Measurements from ENCODE around the gene TOR1AIP2. TPM values are rescaled to one million over a fixed set of nuclear protein-coding genes. Genes with fewer than 3 reads are reported as not detected.
A peak's percentile ranks its signal among the peaks of the same experiment; 100 is the strongest.

TOR1AIP2 gene
- total RNA-seq, 1 donor: 179 TPM

GRCh38 chr1:179821524-179821923, 56.1 kb downstream of the TOR1AIP2 start:
- H3K4me3 ChIP-seq (ENCODE audit: low read depth, low read length): no peak overlapping the region
- no peak for DNase-seq (ENCODE audit: low read depth)
- TF ChIP-seq, protein P1, sequence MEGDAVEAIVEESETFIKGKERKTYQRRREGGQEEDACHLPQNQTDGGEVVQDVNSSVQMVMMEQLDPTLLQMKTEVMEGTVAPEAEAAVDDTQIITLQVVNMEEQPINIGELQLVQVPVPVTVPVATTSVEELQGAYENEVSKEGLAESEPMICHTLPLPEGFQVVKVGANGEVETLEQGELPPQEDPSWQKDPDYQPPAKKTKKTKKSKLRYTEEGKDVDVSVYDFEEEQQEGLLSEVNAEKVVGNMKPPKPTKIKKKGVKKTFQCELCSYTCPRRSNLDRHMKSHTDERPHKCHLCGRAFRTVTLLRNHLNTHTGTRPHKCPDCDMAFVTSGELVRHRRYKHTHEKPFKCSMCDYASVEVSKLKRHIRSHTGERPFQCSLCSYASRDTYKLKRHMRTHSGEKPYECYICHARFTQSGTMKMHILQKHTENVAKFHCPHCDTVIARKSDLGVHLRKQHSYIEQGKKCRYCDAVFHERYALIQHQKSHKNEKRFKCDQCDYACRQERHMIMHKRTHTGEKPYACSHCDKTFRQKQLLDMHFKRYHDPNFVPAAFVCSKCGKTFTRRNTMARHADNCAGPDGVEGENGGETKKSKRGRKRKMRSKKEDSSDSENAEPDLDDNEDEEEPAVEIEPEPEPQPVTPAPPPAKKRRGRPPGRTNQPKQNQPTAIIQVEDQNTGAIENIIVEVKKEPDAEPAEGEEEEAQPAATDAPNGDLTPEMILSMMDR (IDR thresholded peaks at IDR 0.05; ENCODE audit: insufficient read depth, low read depth, low read length): no peak

DNA sequence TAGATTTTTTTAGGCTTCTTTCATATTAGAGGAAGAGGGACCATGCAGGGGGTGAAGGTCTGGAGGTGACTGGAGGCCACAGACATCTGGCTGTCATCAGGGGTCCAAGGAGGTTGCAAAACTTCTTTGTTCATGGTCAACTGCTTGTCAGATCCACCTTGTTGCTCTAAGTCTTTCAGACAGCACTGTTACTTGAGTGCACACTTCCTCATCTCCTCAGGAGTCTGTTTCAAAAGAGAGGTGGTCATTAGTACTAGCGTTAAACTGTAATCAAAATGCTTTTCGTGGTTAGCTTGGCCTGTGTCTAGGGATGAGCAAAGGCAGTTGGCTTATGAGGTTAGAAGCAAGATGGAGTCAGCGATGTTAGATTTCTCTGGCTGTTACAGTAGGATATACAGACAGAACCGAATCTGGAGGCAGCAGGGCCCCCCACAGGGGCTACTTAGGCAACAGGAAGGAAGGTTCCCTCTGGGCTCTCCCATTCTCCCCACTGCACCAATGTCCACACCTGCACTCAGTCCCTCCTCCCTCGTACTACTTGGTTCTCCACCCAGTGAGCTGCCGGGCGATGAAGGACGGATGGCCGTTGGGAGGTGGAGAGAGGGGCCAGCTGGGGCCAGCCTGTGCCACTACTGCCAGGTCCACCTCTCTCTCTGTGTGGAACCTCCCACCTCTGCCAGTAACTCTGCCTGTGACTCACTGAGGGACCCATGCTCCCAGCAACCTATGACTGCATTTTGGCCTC, 57.2 kb downstream of the TOR1AIP2 start:
- TF ChIP-seq, protein P1 (IDR thresholded peaks at IDR 0.05; ENCODE audit: insufficient read depth, low read depth, low read length): no peak

GRCh38 chr1:179818743-179819173, 58.8 kb downstream of the TOR1AIP2 start:
- H3K4me3 ChIP-seq (ENCODE audit: low read depth, low read length): no peak overlapping the region
- peak; percentile 44 for DNase-seq (ENCODE audit: low read depth)
- TF ChIP-seq, protein P1 (IDR thresholded peaks at IDR 0.05; ENCODE audit: insufficient read depth, low read depth, low read length): no peak

More for the DNA sequence above, 57.2 kb downstream of the TOR1AIP2 start:
- no peak for DNase-seq (ENCODE audit: low read depth)
- H3K4me3 ChIP-seq (ENCODE audit: low read depth, low read length): no peak overlapping the region

DNA sequence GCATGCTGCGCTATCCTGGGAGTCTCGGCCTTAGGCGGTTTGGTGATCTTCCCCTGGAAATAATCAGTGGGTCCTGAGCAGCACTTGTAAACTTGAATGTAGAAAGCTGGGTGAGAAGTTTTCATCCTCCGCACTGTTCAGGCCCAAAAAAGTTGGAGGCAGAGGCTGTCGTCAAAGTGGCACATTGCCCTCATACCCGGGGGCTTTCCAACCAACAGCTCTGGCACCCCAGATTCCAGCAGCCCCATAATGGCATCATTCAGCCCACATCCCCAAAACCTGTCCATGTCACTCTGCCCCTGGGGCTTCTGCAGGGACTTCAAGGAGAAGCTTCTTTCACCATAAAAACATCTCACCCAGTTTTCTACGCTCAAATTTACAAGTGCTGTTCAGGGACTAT, 59.3 kb downstream of the TOR1AIP2 start:
- TF ChIP-seq, protein P1 (IDR thresholded peaks at IDR 0.05; ENCODE audit: insufficient read depth, low read depth, low read length): no peak
- H3K4me3 ChIP-seq (ENCODE audit: low read depth, low read length): no peak overlapping the region
- no peak for DNase-seq (ENCODE audit: low read depth)

GRCh38 chr1:179817789-179818188, 59.8 kb downstream of the TOR1AIP2 start:
- TF ChIP-seq, protein P1 (IDR thresholded peaks at IDR 0.05; ENCODE audit: insufficient read depth, low read depth, low read length): no peak
- H3K4me3 ChIP-seq (ENCODE audit: low read depth, low read length): no peak overlapping the region
- DNase-seq (ENCODE audit: low read depth): peak; percentile 65

DNA sequence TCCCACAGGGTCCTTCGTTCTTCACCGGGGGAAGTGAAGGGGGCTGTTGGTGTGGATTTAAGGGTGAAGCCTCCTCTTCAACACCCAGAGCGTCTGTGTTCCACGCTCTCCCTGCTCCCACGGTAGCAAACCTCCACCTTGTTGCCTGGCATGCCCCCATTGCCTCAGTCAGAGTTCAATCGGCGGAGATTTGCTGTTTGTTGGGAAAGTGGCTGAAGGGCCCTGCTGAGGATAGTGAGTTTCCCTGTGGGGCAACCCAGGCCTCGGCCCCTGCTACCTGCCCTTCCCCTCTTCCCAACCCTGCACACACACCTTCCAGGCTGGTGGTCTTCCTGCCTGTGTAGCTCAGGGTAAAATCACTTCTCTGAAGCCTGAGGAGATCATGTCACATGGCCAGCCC, 60.5 kb downstream of the TOR1AIP2 start:
- DNase-seq (ENCODE audit: low read depth): no peak

More for the DNA sequence above, 60.5 kb downstream of the TOR1AIP2 start:
- TF ChIP-seq, protein P1 (IDR thresholded peaks at IDR 0.05; ENCODE audit: insufficient read depth, low read depth, low read length): no peak
- no peak overlapping the region for H3K4me3 ChIP-seq (ENCODE audit: low read depth, low read length)

All from fibroblast of villous mesenchyme (primary cell).